ENCODE measurements around the gene CDC26.

CDC26 gene

GRCh38 chr9:113269355-113269754 is 6.0 kb downstream of the CDC26 start:
- Histone ChIP-seq H3K36me3 (ENCODE audit: insufficient read depth, low read length) (peaks cover 58% of the 10 kb centered on the region), H3K27ac (ENCODE audit: low read depth, low read length, poor library complexity, severe bottlenecking) (no peak overlapping the region), H3K9me2 (ENCODE audit: low read depth, low read length) (no peaks in the 10 kb centered on the region), H3K27me3 (ENCODE audit: insufficient read depth, low read length) (no peaks in the 10 kb centered on the region), H3K79me2 (ENCODE audit: insufficient read depth, low read length) (no peaks in the 10 kb centered on the region), H4K20me1 (ENCODE audit: insufficient read depth, low read length) (no peaks in the 10 kb centered on the region), H3K4me2 (ENCODE audit: low read length) (no peak overlapping the region), H3K9me3 (ENCODE audit: low read length) (no peaks in the 10 kb centered on the region), H3K4me1 (ENCODE audit: insufficient read depth, low read length, severe bottlenecking) (peaks cover 5% of the 10 kb centered on the region), H3K4me3 (ENCODE audit: low read depth, low read length, poor library complexity, severe bottlenecking) (no peak overlapping the region), H2AFZ (ENCODE audit: low read length) (no peak overlapping the region), H3K9ac (ENCODE audit: low read length) (no peak overlapping the region), H3F3A (ENCODE audit: insufficient read depth, low read length) (no peaks in the 10 kb centered on the region)
- no peak for TF ChIP-seq CTCF (IDR thresholded peaks at IDR 0.05; ENCODE audit: low read length)
- TF ChIP-seq EZH2 (IDR thresholded peaks at IDR 0.05; ENCODE audit: borderline replicate concordance, low read length) = no peak

GRCh38 chr9:113267911-113268566 is 7.3 kb downstream of the CDC26 start:
- H4K20me1 ChIP-seq (ENCODE audit: insufficient read depth, low read length) = no peaks in the 10 kb centered on the region
- no peak overlapping the region for H2AFZ ChIP-seq (ENCODE audit: low read length)
- H3K9ac ChIP-seq (ENCODE audit: low read length) = no peak overlapping the region
- no peaks in the 10 kb centered on the region for H3K9me3 ChIP-seq (ENCODE audit: low read length)
- no peaks in the 10 kb centered on the region for H3K9me2 ChIP-seq (ENCODE audit: low read depth, low read length)
- no peak overlapping the region for H3K4me2 ChIP-seq (ENCODE audit: low read length)
- H3K79me2 ChIP-seq (ENCODE audit: insufficient read depth, low read length) = no peaks in the 10 kb centered on the region
- no peaks in the 10 kb centered on the region for H3F3A ChIP-seq (ENCODE audit: insufficient read depth, low read length)
- H3K4me1 ChIP-seq (ENCODE audit: insufficient read depth, low read length, severe bottlenecking) = no peaks in the 10 kb centered on the region
- H3K27me3 ChIP-seq (ENCODE audit: insufficient read depth, low read length) = no peaks in the 10 kb centered on the region
- no peak overlapping the region for H3K27ac ChIP-seq (ENCODE audit: low read depth, low read length, poor library complexity, severe bottlenecking)
- peaks cover 53% of the 10 kb centered on the region for H3K36me3 ChIP-seq (ENCODE audit: insufficient read depth, low read length)
- no peak overlapping the region for H3K4me3 ChIP-seq (ENCODE audit: low read depth, low read length, poor library complexity, severe bottlenecking)
- TF ChIP-seq CTCF (IDR thresholded peaks at IDR 0.05; ENCODE audit: low read length) (no peak), EZH2 (IDR thresholded peaks at IDR 0.05; ENCODE audit: borderline replicate concordance, low read length) (no peak)

- no peak overlapping the region for H3K9ac ChIP-seq (ENCODE audit: low read length)
- no peaks in the 10 kb centered on the region for H4K20me1 ChIP-seq (ENCODE audit: insufficient read depth, low read length)
- H3K36me3 ChIP-seq (ENCODE audit: insufficient read depth, low read length) = peaks cover 39% of the 10 kb centered on the region
- H2AFZ ChIP-seq (ENCODE audit: low read length) = no peak overlapping the region
- no peaks in the 10 kb centered on the region for H3K4me1 ChIP-seq (ENCODE audit: insufficient read depth, low read length, severe bottlenecking)
- no peak overlapping the region for H3K27ac ChIP-seq (ENCODE audit: low read depth, low read length, poor library complexity, severe bottlenecking)
- H3K27me3 ChIP-seq (ENCODE audit: insufficient read depth, low read length) = no peaks in the 10 kb centered on the region
- H3K9me2 ChIP-seq (ENCODE audit: low read depth, low read length) = no peaks in the 10 kb centered on the region
- H3K9me3 ChIP-seq (ENCODE audit: low read length) = no peaks in the 10 kb centered on the region
- TF ChIP-seq CTCF (IDR thresholded peaks at IDR 0.05; ENCODE audit: low read length) (no peak), EZH2 (IDR thresholded peaks at IDR 0.05; ENCODE audit: borderline replicate concordance, low read length) (no peak)
- H3K79me2 ChIP-seq (ENCODE audit: insufficient read depth, low read length) = no peaks in the 10 kb centered on the region
- H3F3A ChIP-seq (ENCODE audit: insufficient read depth, low read length) = no peaks in the 10 kb centered on the region
- H3K4me3 ChIP-seq (ENCODE audit: low read depth, low read length, poor library complexity, severe bottlenecking) = no peak overlapping the region
- H3K4me2 ChIP-seq (ENCODE audit: low read length) = no peak overlapping the region
Observed at GRCh38 chr9:113266174-113266573, 9.2 kb downstream of the CDC26 start.

All from OCI-LY1 (cell line).